Mesodermal cell (in vitro differentiated cells): ENCODE results near the gene OR1K1.
"Not testable (repeated sequence)": the region's sequence is repeated elsewhere in the genome, so short reads cannot be mapped to it uniquely, and the experiment has no call there.

Experiments used
- H3K27ac ChIP-seq: 2 replicates; pipeline ENCODE4 v1.7.0; 2013; ENCODE audit warnings: mild to moderate bottlenecking, low read depth, low read length, moderate library complexity; ENCODE audit not compliant: severe bottlenecking
- H3K36me3 ChIP-seq: 2 replicates; pipeline ENCODE4 v1.7.1; 2013; ENCODE audit warnings: mild to moderate bottlenecking, low read length, moderate library complexity; ENCODE audit not compliant: control insufficient read depth, insufficient read depth
- H3K4me1 ChIP-seq: one replicate; pipeline ENCODE4 v1.7.1; 2013; ENCODE audit warnings: mild to moderate bottlenecking, low read length; ENCODE audit not compliant: insufficient read depth, control insufficient read depth, poor library complexity, severe bottlenecking
- H3K4me3 ChIP-seq: 2 replicates; pipeline ENCODE4 v1.7.0; 2013; ENCODE audit warnings: low read length, control low read depth, mild to moderate bottlenecking; ENCODE audit not compliant: insufficient read depth, poor library complexity, severe bottlenecking; ENCODE audit errors: extremely low read depth
- H3K9me3 ChIP-seq: 2 replicates; pipeline ENCODE4 v1.7.1; 2013; ENCODE audit warnings: mild to moderate bottlenecking, low read length, moderate library complexity; ENCODE audit not compliant: control insufficient read depth
- WGBS, 2 experiments: methylation state at CpG; one replicate each; pipeline ENCODE4 v1.1.5; 2013; ENCODE audit warnings: missing lambda C conversion rate in 2 of 2; ENCODE audit not compliant: insufficient coverage in 2 of 2; 5-methylcytosine and 5-hydroxymethylcytosine counted together

OR1K1 gene

GRCh38 chr9:122788831-122789230 lies 11.1 kb upstream of the OR1K1 start, which contains the start of gene OR5C1:
Gene OR5C1, plus strand, starts transcription at chr9:122788933. Its CDS starts 0 bp downstream, at chr9:122788933.
- WGBS, 2 experiments = 88 to 93% methylated on average over 6 to 12 of the region's 12 CpGs
- H3K27ac ChIP-seq = no peak within 1 kb of the TSS
- no peak within 1 kb of the TSS for H3K4me3 ChIP-seq

DNA sequence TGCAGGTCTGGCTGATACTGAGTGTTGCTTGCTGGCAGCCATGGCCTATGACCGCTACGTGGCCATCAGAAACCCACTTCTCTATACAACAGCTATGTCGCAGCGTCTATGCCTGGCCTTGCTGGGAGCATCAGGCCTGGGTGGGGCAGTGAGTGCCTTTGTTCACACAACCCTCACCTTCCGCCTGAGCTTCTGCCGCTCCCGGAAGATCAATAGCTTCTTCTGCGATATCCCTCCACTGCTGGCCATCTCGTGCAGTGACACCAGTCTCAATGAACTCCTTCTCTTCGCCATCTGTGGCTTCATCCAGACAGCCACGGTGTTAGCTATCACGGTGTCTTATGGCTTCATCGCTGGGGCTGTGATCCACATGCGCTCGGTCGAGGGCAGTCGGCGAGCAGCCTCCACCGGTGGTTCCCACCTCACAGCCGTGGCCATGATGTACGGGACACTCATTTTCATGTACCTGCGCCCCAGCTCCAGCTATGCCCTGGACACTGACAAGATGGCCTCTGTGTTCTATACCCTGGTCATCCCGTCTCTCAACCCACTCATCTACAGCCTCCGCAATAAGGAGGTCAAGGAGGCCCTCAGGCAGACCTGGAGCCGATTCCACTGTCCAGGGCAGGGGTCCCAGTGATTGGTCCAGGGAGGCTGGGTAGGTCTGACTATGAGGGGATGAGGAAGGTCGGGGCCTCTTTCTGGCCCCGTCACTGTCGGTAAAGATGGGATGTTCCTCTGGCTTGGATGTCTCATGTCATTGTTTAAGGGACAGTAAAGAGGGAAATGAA lies 10.5 kb upstream of the OR1K1 start:
- H3K9me3 ChIP-seq = no peaks in the 10 kb centered on the region
- 90 to 91% methylated on average over 25 to 27 of the region's 28 CpGs for WGBS, 2 experiments
- no peaks in the 10 kb centered on the region for H3K36me3 ChIP-seq
- H3K4me1 ChIP-seq = no peaks in the 10 kb centered on the region
- no peak overlapping the region for H3K4me3 ChIP-seq
- no peak overlapping the region for H3K27ac ChIP-seq

More at GRCh38 chr9:122788831-122789230, 11.1 kb upstream of the OR1K1 start, which contains the start of gene OR5C1:
- Histone ChIP-seq H3K36me3 (no peaks in the 10 kb centered on the region), H3K9me3 (no peaks in the 10 kb centered on the region), H3K4me1 (no peaks in the 10 kb centered on the region)

GRCh38 chr9:122791872-122792669 lies 7.9 kb upstream of the OR1K1 start:
- no peak overlapping the region for H3K27ac ChIP-seq
- no peaks in the 10 kb centered on the region for H3K4me1 ChIP-seq
- WGBS, 2 experiments = 80 to 98% methylated on average over 2 to 3 of the region's 5 CpGs
- H3K36me3 ChIP-seq = no peaks in the 10 kb centered on the region
- H3K4me3 ChIP-seq = no peak overlapping the region
- H3K9me3 ChIP-seq = no peaks in the 10 kb centered on the region

DNA sequence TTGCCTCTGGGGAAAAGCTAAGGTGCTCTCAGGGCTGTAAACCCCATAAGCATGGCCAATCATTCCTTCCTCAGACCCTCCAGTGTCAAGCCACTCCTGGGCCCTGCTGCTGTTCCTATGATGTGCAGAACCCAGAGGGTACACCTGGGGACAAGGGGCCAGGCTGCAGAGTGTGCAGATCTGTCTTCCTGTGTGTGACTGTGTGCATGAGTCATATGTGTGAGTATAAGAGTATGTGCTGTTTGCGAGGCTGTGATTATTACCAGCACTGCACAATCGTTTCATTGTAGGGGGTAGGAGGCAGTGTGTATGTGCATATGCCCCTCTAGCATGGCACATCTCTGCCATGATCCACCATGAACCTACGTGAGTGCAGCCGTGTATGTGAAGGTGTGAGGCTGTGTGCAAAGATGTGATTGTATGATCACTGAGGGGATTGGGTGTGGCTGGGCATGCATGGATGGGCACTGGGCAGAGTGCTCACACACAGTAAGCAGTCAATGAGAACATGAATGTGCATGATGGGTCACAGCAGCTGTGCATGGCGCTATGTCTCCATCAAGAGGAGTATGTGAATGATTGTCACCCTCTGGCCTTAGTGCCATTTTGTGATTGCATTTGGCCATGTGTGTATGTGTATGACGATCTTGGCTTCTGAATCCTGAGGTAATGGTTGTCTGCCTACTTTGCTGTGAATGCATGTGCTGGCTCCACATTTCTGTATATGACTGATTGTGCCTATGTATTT lies 2.4 kb upstream of the OR1K1 start:
- Histone ChIP-seq H3K27ac (no peak overlapping the region), H3K4me1 (no peaks in the 10 kb centered on the region), H3K36me3 (no peaks in the 10 kb centered on the region), H3K9me3 (peaks cover 6% of the 10 kb centered on the region), H3K4me3 (no peak overlapping the region)
- 80 to 92% methylated on average over 4 to 6 of the region's 6 CpGs for WGBS, 2 experiments

GRCh38 chr9:122806661-122807060 lies 6.7 kb downstream of the OR1K1 start:
- WGBS, 2 experiments = 100% methylated on average over 1 of the region's 4 CpGs
- H3K27ac ChIP-seq = no peak overlapping the region
- peaks cover 5% of the 10 kb centered on the region for H3K9me3 ChIP-seq
- no peaks in the 10 kb centered on the region for H3K36me3 ChIP-seq
- H3K4me3 ChIP-seq = no peak overlapping the region
- no peaks in the 10 kb centered on the region for H3K4me1 ChIP-seq

DNA sequence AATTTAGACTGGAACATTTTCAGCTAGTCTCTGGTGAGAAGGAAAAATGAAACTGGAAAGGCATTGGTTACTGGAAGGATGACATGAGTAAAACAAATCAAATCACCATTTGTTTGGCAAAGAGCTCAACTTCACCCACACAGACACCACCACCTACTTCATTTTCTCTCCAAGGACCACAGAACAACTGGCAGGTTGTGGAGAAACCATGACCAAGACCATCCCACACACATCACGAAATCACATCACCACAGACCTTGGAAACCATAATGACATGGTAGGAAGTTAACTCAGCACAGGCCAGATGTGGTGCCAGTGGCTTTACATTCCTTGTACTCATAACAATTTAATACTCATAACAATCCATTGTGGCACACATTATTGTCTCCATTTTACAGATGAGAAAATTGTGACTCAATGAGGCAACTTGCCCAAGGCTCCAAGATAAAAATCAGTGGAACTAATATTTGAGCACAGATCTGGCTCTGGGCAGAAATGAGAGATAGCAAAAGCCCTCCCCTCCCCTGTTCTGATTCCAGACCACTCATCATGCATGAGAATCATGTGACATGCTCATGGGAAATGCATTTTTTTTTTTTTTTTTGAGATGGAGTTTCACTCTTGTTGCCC lies 7.5 kb downstream of the OR1K1 start:
- H3K4me1 ChIP-seq = no peaks in the 10 kb centered on the region
- H3K4me3 ChIP-seq = no peak overlapping the region
- WGBS, 2 experiments = 80% methylated on average over 1 of the region's 1 CpG; no CpG with 5 or more reads in 1 of the 2 experiments
- H3K36me3 ChIP-seq = no peaks in the 10 kb centered on the region
- peaks cover 5% of the 10 kb centered on the region for H3K9me3 ChIP-seq
- H3K27ac ChIP-seq = no peak overlapping the region

DNA sequence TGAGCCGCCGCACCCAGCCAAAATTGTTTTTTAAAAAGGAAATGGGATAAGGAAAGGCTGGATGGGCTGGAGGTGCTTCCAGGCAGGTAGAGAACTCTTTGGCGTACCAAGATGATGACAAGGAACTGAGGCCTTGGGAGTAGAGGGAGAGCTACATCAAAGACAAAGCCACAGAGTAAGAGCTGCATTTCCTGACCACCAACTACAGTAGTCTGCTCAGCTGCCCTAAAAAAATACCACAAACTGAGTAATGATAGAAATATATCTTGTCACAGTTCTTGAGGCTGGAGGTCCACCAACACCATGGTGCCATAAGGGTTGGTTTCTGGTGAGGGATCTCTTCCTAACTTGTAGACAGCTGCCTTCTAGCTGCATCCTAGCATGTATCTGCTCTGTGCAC lies 8.2 kb downstream of the OR1K1 start:
- Histone ChIP-seq H3K4me1 (no peaks in the 10 kb centered on the region), H3K9me3 (peaks cover 5% of the 10 kb centered on the region), H3K36me3 (no peaks in the 10 kb centered on the region), H3K27ac (no peak overlapping the region), H3K4me3 (no peak overlapping the region)
- 97 to 100% methylated on average over 1 to 3 of the region's 3 CpGs for WGBS, 2 experiments

DNA sequence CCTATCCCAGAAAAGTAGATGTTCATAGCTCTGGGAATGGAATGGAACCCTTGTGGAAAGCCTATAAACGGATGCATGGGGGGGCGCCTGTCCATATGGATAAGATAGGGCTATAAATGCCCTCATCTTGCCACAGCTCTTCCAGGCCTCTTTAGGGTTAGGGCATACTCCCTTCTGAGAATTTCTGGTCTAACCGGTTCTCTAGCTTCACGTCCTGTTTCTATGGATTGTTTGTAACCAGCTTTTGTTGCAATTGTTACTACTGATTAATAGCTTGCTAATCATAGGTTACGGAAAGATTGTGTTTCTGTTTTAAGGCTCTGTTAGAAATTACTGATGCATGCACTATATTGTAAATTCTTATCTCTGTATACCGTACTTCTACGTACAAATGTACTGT lies 9.3 kb downstream of the OR1K1 start:
- WGBS, 2 experiments = 89 to 90% methylated on average over 2 to 3 of the region's 7 CpGs
- not testable (repeated sequence) for H3K27ac ChIP-seq, H3K36me3 ChIP-seq, H3K4me3 ChIP-seq, H3K9me3 ChIP-seq, H3K4me1 ChIP-seq

- 7 to 18% methylated on average over 3 to 6 of the region's 8 CpGs for WGBS, 2 experiments
- no peaks in the 10 kb centered on the region for H3K4me1 ChIP-seq
Measured at GRCh38 chr9:122810306-122810946, 10.5 kb downstream of the OR1K1 start.

GRCh38 chr9:122812736-122813135 lies 12.8 kb downstream of the OR1K1 start:
- H3K4me3 ChIP-seq = no peak overlapping the region
- 60 to 88% methylated on average over 1 to 4 of the region's 4 CpGs for WGBS, 2 experiments

More at GRCh38 chr9:122810306-122810946, 10.5 kb downstream of the OR1K1 start:
- no peak overlapping the region for H3K4me3 ChIP-seq
- H3K9me3 ChIP-seq = peaks cover 5% of the 10 kb centered on the region
- no peak overlapping the region for H3K27ac ChIP-seq
- peaks cover 4% of the 10 kb centered on the region for H3K36me3 ChIP-seq

More at GRCh38 chr9:122812736-122813135, 12.8 kb downstream of the OR1K1 start:
- H3K36me3 ChIP-seq = peaks cover 24% of the 10 kb centered on the region
- no peaks in the 10 kb centered on the region for H3K9me3 ChIP-seq
- no peaks in the 10 kb centered on the region for H3K4me1 ChIP-seq
- H3K27ac ChIP-seq = no peak overlapping the region
